ENCODE measurements around the gene JAKMIP1. TPM values are rescaled to one million over a fixed set of nuclear protein-coding genes. Genes with fewer than 3 reads are reported as not detected.

Gene JAKMIP1
- total RNA-seq, 1 experiment from 2014 or later = not detected

GRCh38 chr4:6206771-6207290 is 6.5 kb upstream of the JAKMIP1 start (continued):
- TF ChIP-seq RAD21 (IDR thresholded peaks at IDR 0.05; ENCODE audit: low read depth) = no peak
- no peak for TF ChIP-seq SIN3A (IDR thresholded peaks at IDR 0.05; ENCODE audit: low read depth)
- TF ChIP-seq EZH2 (IDR thresholded peaks at IDR 0.05) = no peak

- Histone ChIP-seq H3K4me1 (ENCODE audit: control insufficient read depth in 1 of 2, insufficient read depth in 2 of 2, low read length in 2 of 2) (no peaks in the 10 kb centered on the region), H3K9ac (ENCODE audit: low read length) (no peak overlapping the region), H3K36me3 (ENCODE audit: control insufficient read depth in 1 of 2, insufficient read depth in 2 of 2, low read length in 2 of 2) (no peaks in the 10 kb centered on the region), H3K9me2 (ENCODE audit: insufficient read depth) (no peaks in the 10 kb centered on the region), H3K4me3 (replicated peaks in 1 of 2; ENCODE audit: low read depth in 1 of 2, low read length in 2 of 2) (no peak overlapping the region), H3K27ac (ENCODE audit: low read depth, low read length) (no peak overlapping the region), H3K79me2 (ENCODE audit: insufficient read depth, low read length) (no peaks in the 10 kb centered on the region), H3K4me2 (ENCODE audit: low read length) (no peak overlapping the region), H2AFZ (ENCODE audit: low read depth, low read length, poor library complexity, severe bottlenecking) (no peak overlapping the region), H3K27me3 (ENCODE audit: insufficient read depth, low read length) (peaks cover 10% of the 10 kb centered on the region; the same call in 1 of the 2 replicates), H3K9me3 (ENCODE audit: control insufficient read depth in 1 of 2, insufficient read depth in 1 of 2, low read depth in 1 of 2, low read length in 2 of 2) (no peaks in the 10 kb centered on the region), H4K20me1 (ENCODE audit: insufficient read depth) (no peaks in the 10 kb centered on the region)
- BruUV-seq (replicated peaks) = no TSS peak
- ChIA-PET RAD21 (ENCODE audit: low non-redundant PET in 1 of 2, low total read pairs in 2 of 2, uncharacterized antibody in 2 of 2, unreplicated experiment in 2 of 2) (no interaction called here), CTCF (no interaction called here), POLR2A (no interaction called here)
- ATAC-seq = no peak
- no peak for TF ChIP-seq YY1 (IDR thresholded peaks at IDR 0.05; ENCODE audit: extremely low read depth, insufficient replicate concordance, low read depth, low read length)
- no peak for TF ChIP-seq EZH2 (IDR thresholded peaks at IDR 0.05)
- TF ChIP-seq SP1 (IDR thresholded peaks at IDR 0.05; ENCODE audit: low read depth) = no peak
- TF ChIP-seq CEBPB (IDR thresholded peaks at IDR 0.05; ENCODE audit: low read depth) = no peak
- TF ChIP-seq TCF7L2 (IDR thresholded peaks at IDR 0.05; ENCODE audit: borderline replicate concordance, extremely low read depth, insufficient read depth, insufficient read length) = no peak
- no peak for TF ChIP-seq RAD21 (IDR thresholded peaks at IDR 0.05; ENCODE audit: low read depth)
- TF ChIP-seq POLR2AphosphoS5 (IDR thresholded peaks at IDR 0.05; ENCODE audit: low read depth, low read length) = no peak
- TF ChIP-seq MAX (IDR thresholded peaks at IDR 0.05) = no peak
- TF ChIP-seq JUND (IDR thresholded peaks at IDR 0.05) = no peak
- TF ChIP-seq CBX3 (IDR thresholded peaks at IDR 0.05; ENCODE audit: low read depth) = no peak
- no peak for TF ChIP-seq SRF (IDR thresholded peaks at IDR 0.05; ENCODE audit: low read depth)
- TF ChIP-seq CTCF (IDR thresholded peaks at IDR 0.05 in 2 of 3, conservative IDR thresholded peaks at IDR 0.05 in 1 of 3; ENCODE audit: borderline replicate concordance in 1 of 3, insufficient read depth in 1 of 3, low read depth in 2 of 3, low read length in 2 of 3) = no peak
- TF ChIP-seq, protein P1, sequence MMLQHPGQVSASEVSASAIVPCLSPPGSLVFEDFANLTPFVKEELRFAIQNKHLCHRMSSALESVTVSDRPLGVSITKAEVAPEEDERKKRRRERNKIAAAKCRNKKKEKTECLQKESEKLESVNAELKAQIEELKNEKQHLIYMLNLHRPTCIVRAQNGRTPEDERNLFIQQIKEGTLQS (IDR thresholded peaks at IDR 0.05) = no peak
- intact Hi-C loops (cut with micrococcal nuclease) = no loop called here
- DNase-seq (ENCODE audit: low read depth, low spot score) = no peak
Measured at GRCh38 chr4:6205973-6206372, 5.6 kb upstream of the JAKMIP1 start.
